Trophoblast cell (in vitro differentiated cells and primary cell): Measurements from ENCODE around the gene KCNMA1.

ENCODE experiments used
- DNase-seq, 2 donors: peaks; one replicate each; pipeline ENCODE4 v3.0.0-alpha.2; 2016
- H2AFZ ChIP-seq: 2 replicates; pipeline ENCODE4 v1.6.1; 2013; ENCODE audit warnings: low read length, moderate library complexity, mild to moderate bottlenecking; ENCODE audit not compliant: insufficient read depth, poor library complexity
- H2AK5ac ChIP-seq: 2 replicates; pipeline ENCODE4 v1.6.1; 2013; ENCODE audit warnings: mild to moderate bottlenecking, low read length
- H2BK120ac ChIP-seq: 2 replicates; pipeline ENCODE4 v1.6.1; 2013; ENCODE audit warnings: low read length, mild to moderate bottlenecking, moderate library complexity; ENCODE audit not compliant: insufficient read depth, poor library complexity
- H2BK12ac ChIP-seq: 2 replicates; pipeline ENCODE4 v1.6.1; 2013; ENCODE audit warnings: mild to moderate bottlenecking, low read length, moderate library complexity
- H2BK5ac ChIP-seq: 2 replicates; pipeline ENCODE4 v1.6.1; 2013; ENCODE audit warnings: low read length, low read depth, moderate library complexity, mild to moderate bottlenecking; ENCODE audit not compliant: poor library complexity
- H3K14ac ChIP-seq: 2 replicates; pipeline ENCODE4 v1.6.1; 2013; ENCODE audit warnings: mild to moderate bottlenecking, low read length
- H3K18ac ChIP-seq: 2 replicates; pipeline ENCODE4 v1.6.1; 2013; ENCODE audit warnings: mild to moderate bottlenecking, low read length
- H3K23ac ChIP-seq: 2 replicates; pipeline ENCODE4 v1.6.1; 2013; ENCODE audit warnings: low read length
- H3K27ac ChIP-seq: 2 replicates; pipeline ENCODE4 v1.5.1; 2013; ENCODE audit warnings: low read depth, mild to moderate bottlenecking, inconsistent platforms, low read length, moderate library complexity
- H3K27me3 ChIP-seq: 2 replicates; pipeline ENCODE4 v1.6.1; 2013; ENCODE audit warnings: inconsistent platforms, mild to moderate bottlenecking, low read length, moderate library complexity; ENCODE audit not compliant: insufficient read depth
- H3K36me3 ChIP-seq, 2 experiments: 1 replicate in 1 of 2; 2 replicates in 1 of 2; pipeline ENCODE4 v1.6.1; 2013; ENCODE audit warnings: low read length in 2 of 2, mild to moderate bottlenecking in 2 of 2, moderate library complexity in 1 of 2; ENCODE audit not compliant: insufficient read depth in 2 of 2, control insufficient read depth in 1 of 2
- H3K4ac ChIP-seq: 2 replicates; pipeline ENCODE4 v1.6.1; 2013; ENCODE audit warnings: low read depth, mild to moderate bottlenecking, low read length, moderate library complexity
- H3K4me1 ChIP-seq, 2 experiments: 1 replicate in 1 of 2; 2 replicates in 1 of 2; pipeline ENCODE4 v1.6.1; 2013; ENCODE audit warnings: low read length in 2 of 2, mild to moderate bottlenecking in 2 of 2, moderate library complexity in 1 of 2; ENCODE audit not compliant: insufficient read depth in 2 of 2, control insufficient read depth in 1 of 2
- H3K4me2 ChIP-seq: 2 replicates; pipeline ENCODE4 v1.6.1; 2013; ENCODE audit warnings: inconsistent platforms, mild to moderate bottlenecking, low read length, moderate library complexity
- H3K4me3 ChIP-seq: 2 replicates; pipeline ENCODE4 v1.5.1; 2013; ENCODE audit warnings: mild to moderate bottlenecking, low read depth, low read length, inconsistent platforms
- H3K79me1 ChIP-seq: one replicate; pipeline ENCODE4 v1.6.1; 2013; ENCODE audit warnings: low read length
- H3K79me2 ChIP-seq: 2 replicates; pipeline ENCODE4 v1.6.1; 2013; ENCODE audit warnings: low read length, mild to moderate bottlenecking; ENCODE audit not compliant: control insufficient read depth, insufficient read depth, poor library complexity
- H3K9ac ChIP-seq: 2 replicates; pipeline ENCODE4 v1.6.1; 2013; ENCODE audit warnings: mild to moderate bottlenecking, low read length
- H3K9me3 ChIP-seq: 2 replicates; pipeline ENCODE4 v1.6.1; 2013; ENCODE audit warnings: low read depth, mild to moderate bottlenecking, control low read depth, inconsistent platforms, low read length; ENCODE audit not compliant: insufficient read depth
- H4K12ac ChIP-seq: 2 replicates; pipeline ENCODE4 v1.6.1; 2013; ENCODE audit warnings: low read depth, mild to moderate bottlenecking, low read length, moderate library complexity
- H4K8ac ChIP-seq: 2 replicates; pipeline ENCODE4 v1.6.1; 2013; ENCODE audit warnings: low read depth, mild to moderate bottlenecking, low read length, moderate library complexity
- H4K91ac ChIP-seq: one replicate; pipeline ENCODE4 v1.6.1; 2013; ENCODE audit warnings: low read depth, mild to moderate bottlenecking, low read length, moderate library complexity
- WGBS: extraction: QIAGEN DNeasy Blood & Tissue Kit; methylation state at CpG from one replicate; pipeline ENCODE4 v1.1.7; 2013; ENCODE audit warnings: missing lambda C conversion rate; ENCODE audit not compliant: insufficient read length, insufficient coverage; ENCODE audit errors: extremely low coverage; 5-methylcytosine and 5-hydroxymethylcytosine counted together

KCNMA1 gene

GRCh38 chr10:77451886-77452285 is 185.7 kb downstream of the KCNMA1 start:
- peaks cover 14% of the 10 kb centered on the region for H3K79me1 ChIP-seq
- peak overlapping the region; percentile 62 for H3K18ac ChIP-seq
- peaks cover 2% of the 10 kb centered on the region for H3K79me2 ChIP-seq
- no peak overlapping the region for H3K4me2 ChIP-seq
- no peak overlapping the region for H3K4ac ChIP-seq
- peaks cover 2 to 5% of the 10 kb centered on the region in 2 experiments for H3K36me3 ChIP-seq
- no peaks in the 10 kb centered on the region for H3K9me3 ChIP-seq
- no peak overlapping the region for H3K9ac ChIP-seq
- H3K27me3 ChIP-seq, result no peaks in the 10 kb centered on the region
- no peak overlapping the region for H4K12ac ChIP-seq
- no peak overlapping the region for H2BK5ac ChIP-seq
- H3K4me3 ChIP-seq, result no peak overlapping the region
- H3K4me1 ChIP-seq, result peaks cover 17 to 22% of the 10 kb centered on the region in 2 experiments
- H2BK12ac ChIP-seq, result peak overlapping the region; percentile 79
- H2BK120ac ChIP-seq, result peak overlapping the region; percentile 30
- H4K8ac ChIP-seq, result no peak overlapping the region
- peak overlapping the region; percentile 38 for H3K14ac ChIP-seq
- no peak overlapping the region for H3K23ac ChIP-seq
- H3K27ac ChIP-seq, result peak overlapping the region; percentile 48
- H2AFZ ChIP-seq, result no peak overlapping the region
- no peak for DNase-seq
- WGBS, result no CpG with 5 or more reads among the region's 2 CpGs
- peak overlapping the region; percentile 73 for H2AK5ac ChIP-seq
- H4K91ac ChIP-seq, result peak overlapping the region; percentile 41

- Histone ChIP-seq H3K9ac (no peak overlapping the region), H3K14ac (no peak overlapping the region), H3K4me3 (no peak overlapping the region), H3K9me3 (no peaks in the 10 kb centered on the region), H3K4me1 (peaks cover 14 to 19% of the 10 kb centered on the region in 2 experiments), H2AFZ (no peak overlapping the region), H3K79me1 (peaks cover 13% of the 10 kb centered on the region), H4K8ac (no peak overlapping the region), H2BK5ac (no peak overlapping the region), H3K4me2 (no peak overlapping the region), H3K18ac (no peak overlapping the region), H3K79me2 (peaks cover 2% of the 10 kb centered on the region), H4K12ac (no peak overlapping the region), H3K23ac (no peak overlapping the region), H3K27me3 (no peaks in the 10 kb centered on the region), H2BK120ac (no peak overlapping the region), H2AK5ac (no peak overlapping the region), H3K4ac (no peak overlapping the region), H2BK12ac (no peak overlapping the region), H3K27ac (no peak overlapping the region), H3K36me3 (peaks cover 5 to 7% of the 10 kb centered on the region in 2 experiments), H4K91ac (no peak overlapping the region)
- no CpG with 5 or more reads among the region's 5 CpGs for WGBS
- no peak for DNase-seq
These were observed 189.4 kb downstream of the KCNMA1 start for GRCh38 chr10:77448226-77448625.

- no peak overlapping the region for H2AFZ ChIP-seq
- H2BK5ac ChIP-seq, result no peak overlapping the region
- H3K23ac ChIP-seq, result no peak overlapping the region
- H3K36me3 ChIP-seq, result peaks cover 5 to 7% of the 10 kb centered on the region in 2 experiments
- no peak overlapping the region for H3K9ac ChIP-seq
- no peak overlapping the region for H2BK12ac ChIP-seq
- no peaks in the 10 kb centered on the region for H3K27me3 ChIP-seq
- H3K18ac ChIP-seq, result peak overlapping the region; percentile 28
- no peak overlapping the region for H3K27ac ChIP-seq
- H3K79me2 ChIP-seq, result no peaks in the 10 kb centered on the region
- no peak overlapping the region for H3K4ac ChIP-seq
- H2BK120ac ChIP-seq, result no peak overlapping the region
- H4K91ac ChIP-seq, result no peak overlapping the region
- peaks cover 8% of the 10 kb centered on the region for H3K79me1 ChIP-seq
- peak overlapping the region; percentile 6 for H4K8ac ChIP-seq
- H3K4me1 ChIP-seq, result peaks cover 12 to 17% of the 10 kb centered on the region in 2 experiments
- H4K12ac ChIP-seq, result no peak overlapping the region
- no peaks in the 10 kb centered on the region for H3K9me3 ChIP-seq
- WGBS, result no CpG with 5 or more reads among the region's 4 CpGs
- no peak for DNase-seq
- peak overlapping the region; percentile 35 for H3K14ac ChIP-seq
- H3K4me2 ChIP-seq, result no peak overlapping the region
- H2AK5ac ChIP-seq, result no peak overlapping the region
- H3K4me3 ChIP-seq, result no peak overlapping the region
These were observed 190.9 kb downstream of the KCNMA1 start for GRCh38 chr10:77446700-77447099.

- H3K18ac ChIP-seq, result no peak overlapping the region
- H2AFZ ChIP-seq, result no peak overlapping the region
- H3K4me3 ChIP-seq, result no peak overlapping the region
- no peak overlapping the region for H2AK5ac ChIP-seq
- H3K9me3 ChIP-seq, result no peaks in the 10 kb centered on the region
- WGBS, result no CpG with 5 or more reads among the region's 7 CpGs
- no peak overlapping the region for H2BK5ac ChIP-seq
- no peak overlapping the region for H3K23ac ChIP-seq
- H3K4me1 ChIP-seq, result peaks cover 10 to 15% of the 10 kb centered on the region in 2 experiments
- H3K79me2 ChIP-seq, result no peaks in the 10 kb centered on the region
- no peak overlapping the region for H3K14ac ChIP-seq
- no peaks in the 10 kb centered on the region for H3K27me3 ChIP-seq
- no peak overlapping the region for H3K27ac ChIP-seq
- H4K12ac ChIP-seq, result no peak overlapping the region
- DNase-seq, result no peak
- H4K91ac ChIP-seq, result no peak overlapping the region
- no peak overlapping the region for H3K9ac ChIP-seq
- no peak overlapping the region for H2BK12ac ChIP-seq
- H4K8ac ChIP-seq, result no peak overlapping the region
- H3K4me2 ChIP-seq, result no peak overlapping the region
- no peak overlapping the region for H3K4ac ChIP-seq
- H3K79me1 ChIP-seq, result peaks cover 4% of the 10 kb centered on the region
- H3K36me3 ChIP-seq, result peaks cover 5 to 7% of the 10 kb centered on the region in 2 experiments
- no peak overlapping the region for H2BK120ac ChIP-seq
These were observed 192.1 kb downstream of the KCNMA1 start for GRCh38 chr10:77445547-77445946.
